HCT116 (cell line): ENCODE measurements around the gene SZT2.

ENCODE experiments used
- CBX3 ChIP-seq: IDR thresholded peaks from 2 replicates; pipeline ENCODE4 v1.6.1; 2012; ENCODE audit warnings: low read depth
- CTCF ChIP-seq, 3 experiments: fragments of 200-600 bp in 1 of 3; sonication (generic) in 1 of 3; IDR thresholded peaks in 2 of 3; conservative IDR thresholded peaks in 1 of 3; 2 replicates each; pipeline ENCODE4 v1.5.1; 2012 to 2017; ENCODE audit warnings: low read depth in 2 of 3, low read length in 2 of 3, antibody characterized with exemption in 1 of 3, borderline replicate concordance in 1 of 3, control low read depth in 1 of 3, mild to moderate bottlenecking in 1 of 3, mixed read lengths in 1 of 3, mixed run types in 1 of 3, moderate library complexity in 1 of 3; ENCODE audit not compliant: insufficient read depth in 1 of 3
- EZH2 ChIP-seq: fragments of 200-600 bp; sonication (generic); IDR thresholded peaks from 2 replicates; pipeline ENCODE4 v1.6.1; 2017; ENCODE audit warnings: antibody characterized with exemption, mixed run types
- EZH2phosphoT487 ChIP-seq: fragments of 200-600 bp; IDR thresholded peaks from 2 replicates; pipeline ENCODE4 v1.6.1; 2018; ENCODE audit warnings: antibody characterized with exemption, borderline replicate concordance
- POLR2A ChIP-seq: IDR thresholded peaks from 2 replicates; pipeline ENCODE4 v1.7.0; 2011; ENCODE audit warnings: borderline replicate concordance; ENCODE audit not compliant: insufficient read depth, insufficient read length; ENCODE audit errors: extremely low read depth
- POLR2AphosphoS5 ChIP-seq: IDR thresholded peaks from 2 replicates; pipeline ENCODE4 v1.6.1; 2011; ENCODE audit warnings: mild to moderate bottlenecking, low read depth, low read length, moderate library complexity
- RAD21 ChIP-seq: IDR thresholded peaks from 2 replicates; pipeline ENCODE4 v1.6.1; 2012; ENCODE audit warnings: low read depth, mild to moderate bottlenecking
- REST ChIP-seq: IDR thresholded peaks from 2 replicates; pipeline ENCODE4 v1.6.1; 2012; ENCODE audit warnings: low read depth
- YY1 ChIP-seq: IDR thresholded peaks from 2 replicates; pipeline ENCODE4 v1.6.1; 2011; ENCODE audit warnings: low read length, low read depth, moderate library complexity, mild to moderate bottlenecking; ENCODE audit not compliant: insufficient replicate concordance; ENCODE audit errors: extremely low read depth

GRCh38 chr1:43432171-43432860, 42.6 kb downstream of the SZT2 start:
- TF ChIP-seq REST (no peak), POLR2A (no peak), EZH2 (no peak), CTCF (IDR thresholded peaks at IDR 0.05 in 2 of 3, conservative IDR thresholded peaks at IDR 0.05 in 1 of 3; ENCODE audit: borderline replicate concordance in 1 of 3, insufficient read depth in 1 of 3, low read depth in 2 of 3, low read length in 2 of 3) (no peak), POLR2AphosphoS5 (no peak), RAD21 (no peak), CBX3 (no peak), EZH2phosphoT487 (no peak), YY1 (no peak)
